ENCODE data around the gene ATXN7L1.

- no peak for TF ChIP-seq POLR2A (IDR thresholded peaks at IDR 0.05; ENCODE audit: low read depth, low read length)
- no peak for TF ChIP-seq TAF1 (IDR thresholded peaks at IDR 0.05; ENCODE audit: borderline replicate concordance, low read depth, low read length)
Measured at GRCh38 chr7:105820363-105821066, 55.9 kb downstream of the ATXN7L1 start.
